HEK293 (cell line): ENCODE results near the gene ACAA1.
"Not testable (repeated sequence)": the region's sequence is repeated elsewhere in the genome, so short reads cannot be mapped to it uniquely, and the experiment has no call there.

Experiments used
- CTCF ChIP-seq: fragments of 450-650 bp; formaldehyde crosslinking; IDR thresholded peaks from 2 replicates; pipeline ENCODE4 v1.5.1; 2016; ENCODE audit warnings: missing biosample characterization, missing genetic modification characterization
- ZNF169 ChIP-seq: fragments of 450-650 bp; formaldehyde crosslinking; IDR thresholded peaks from 2 replicates; pipeline ENCODE4 v1.5.1; 2016; ENCODE audit warnings: missing biosample characterization, missing genetic modification characterization
- ZNF184 ChIP-seq: fragments of 450-650 bp; IDR thresholded peaks from 2 replicates; pipeline ENCODE4 v1.5.1; 2018; ENCODE audit warnings: missing biosample characterization, mild to moderate bottlenecking, missing genetic modification characterization
- ZNF549 ChIP-seq: fragments of 450-650 bp; IDR thresholded peaks from 2 replicates; pipeline ENCODE4 v1.5.1; 2018; ENCODE audit warnings: missing biosample characterization, missing genetic modification characterization, mild to moderate bottlenecking, inconsistent platforms, moderate library complexity

DNA sequence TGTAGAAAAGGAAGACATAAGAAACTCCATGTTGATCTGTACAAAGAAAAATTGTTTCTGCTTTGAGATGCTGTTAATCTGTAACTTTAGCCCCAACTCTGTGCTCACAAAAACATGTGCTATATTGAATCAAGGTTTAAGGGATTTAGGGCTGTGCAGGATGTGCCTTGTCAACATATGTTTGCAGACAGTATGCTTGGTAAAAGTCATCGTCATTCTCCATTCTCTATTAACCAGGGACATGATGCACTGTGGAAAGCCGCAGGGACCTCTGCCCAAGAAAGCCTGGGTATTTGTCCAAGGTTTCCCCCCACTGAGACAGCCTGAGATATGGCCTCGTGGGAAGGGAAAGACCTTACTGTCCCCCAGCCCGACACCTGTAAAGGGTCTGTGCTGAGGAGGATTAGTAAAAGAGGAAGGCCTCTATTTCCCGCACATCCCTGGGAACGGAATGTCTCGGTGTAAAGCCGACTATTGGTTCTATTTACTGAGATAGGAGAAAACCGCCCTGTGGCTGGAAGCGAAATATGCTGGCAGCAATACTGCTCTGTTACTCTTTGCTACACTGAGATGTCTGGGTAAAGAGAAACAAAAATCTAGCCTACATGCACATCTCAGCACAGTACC, 2.3 kb downstream of the ACAA1 start:
- TF ChIP-seq CTCF (tag by site-specific recombination); ZNF549 (tag by site-specific recombination); ZNF184 (tag by site-specific recombination); ZNF169: not testable (repeated sequence)
